Heart left ventricle (tissue), 16 donors: Measurements from ENCODE around the gene CCR2. TPM values are rescaled to one million over a fixed set of nuclear protein-coding genes. Genes with fewer than 3 reads are reported as not detected.
A peak's percentile ranks its signal among the peaks of the same experiment; 100 is the strongest.

Experiments
- ATAC-seq, 4 donors: fragments of 200-7000 bp; cut with Tn5 transposase; one replicate each; pipeline ENCODE4 v1.9.1; 2020 to 2022; ENCODE audit warnings: moderate library complexity in 4 of 4, mild to moderate bottlenecking in 3 of 4, moderate number of reproducible peaks in 1 of 4
- DNase-seq, 5 donors: peaks; one replicate each; pipeline ENCODE4 v3.0.0-alpha.2; 2020
- H3K27ac ChIP-seq, 12 donors: fragments of 200-600 bp; sonication (generic) in 4 of 12; one replicate each; pipeline versions ENCODE4 v1.5.0 to v1.8.0; 2016 to 2022; ENCODE audit warnings: mild to moderate bottlenecking in 2 of 12
- H3K27me3 ChIP-seq, 9 donors: fragments of 200-600 bp; sonication (generic) in 2 of 9; one replicate each; pipeline versions ENCODE4 v1.5.1 to v1.8.0; 2016 to 2022; ENCODE audit warnings: mild to moderate bottlenecking in 3 of 9
- H3K36me3 ChIP-seq, 9 donors: fragments of 200-600 bp; sonication (generic) in 2 of 9; one replicate each; pipeline versions ENCODE4 v1.5.0 to v1.8.0; 2018 to 2022; ENCODE audit warnings: mild to moderate bottlenecking in 2 of 9
- H3K4me1 ChIP-seq, 12 donors: fragments of 200-600 bp; sonication (generic) in 4 of 12; one replicate each; pipeline versions ENCODE4 v1.5.0 to v1.8.0; 2016 to 2022; ENCODE audit warnings: mild to moderate bottlenecking in 3 of 12
- H3K4me3 ChIP-seq, 12 donors: fragments of 200-600 bp; sonication (generic) in 4 of 12; one replicate each; pipeline versions ENCODE4 v1.5.0 to v1.8.0; 2017 to 2022; ENCODE audit warnings: mild to moderate bottlenecking in 9 of 12, moderate library complexity in 4 of 12
- H3K9me3 ChIP-seq, 12 donors: fragments of 200-600 bp; sonication (generic) in 4 of 12; one replicate each; pipeline versions ENCODE4 v1.5.0 to v1.8.0; 2016 to 2022; ENCODE audit warnings: mild to moderate bottlenecking in 1 of 12
- CTCF ChIP-seq, 12 donors: fragments of 200-600 bp; sonication (generic) in 4 of 12; IDR thresholded peaks; one replicate each; pipeline versions ENCODE4 v1.5.0 to v1.8.0; 2018 to 2022; ENCODE audit warnings: antibody characterized with exemption in 12 of 12, mild to moderate bottlenecking in 5 of 12
- POLR2A ChIP-seq, 2 donors: fragments of 450-650 bp; IDR thresholded peaks; one replicate each; pipeline ENCODE4 v1.6.1; 2017; ENCODE audit warnings: antibody characterized with exemption in 2 of 2, mild to moderate bottlenecking in 2 of 2, moderate library complexity in 2 of 2
- WGBS, 4 donors: extraction: QIAGEN DNeasy Blood & Tissue Kit in 2 of 4; methylation state at CpG; one replicate each; pipeline versions ENCODE4 v1.1.5 to v1.1.7; 2013 to 2018; 5-methylcytosine and 5-hydroxymethylcytosine counted together
- intact Hi-C, 10 donors: fragments of 100-400 bp; cut with DNase I; formaldehyde crosslinking; loops; one replicate each; pipeline versions ENCODE4 v1.11.1 to v1.14.2; 2022
- polyA plus RNA-seq, 2 donors: library from polyadenylated mRNA; stranded (reverse); fragments of 200-250 nt; gene quantifications; one replicate each; pipeline ENCODE4 v1.2.3, GENCODE V29; 2013
- total RNA-seq, 9 donors: library from RNA; depleted of rRNA in 2 of 9; stranded (reverse); fragments of >200 nt in 2 of 9; fragmentation: NEBNext Ultra II Directional in 3 of 9; extraction: Animal tissue kit (Norgen Biotek cat#: 25700) in 3 of 9; gene quantifications; one replicate each; pipeline versions ENCODE4 v1.1.0 to v1.2.4, GENCODE V29; 2016 to 2023
- donor health status: ischemic (EF 13 %, LVEDD 7.1; RV severe dilation, severe dysfunction).
- donor health status: healthy with polysubstance abuse.
- donor health status: DM: no; HTN: yes; CAD: no.
- donor health status: DM: no; HTN: no; CAD: no.
- donor health status: ischemic (EF 25% LVEDD 6.9; RV normal size, moderate dysfunction).
- donor health status: ischemic (EF 25% LVEDD 5.7; RV mildly dilated, moderate dysfunction).
- donor health status: healthy.
- donor health status: DM: yes; HTN: yes; CAD: no.
- donor health status: ischemic (EF 35%, LVEDD 5.7; RV mildly dilated, moderate dysfunction).
- donor health status: nonischemic (EF 11% LVEDD 7.7; RV severe dilation, severe dysfunction).
- donor health status: DM: yes; HTN: yes; CAD: no.
- donor health status: PGD.
- donor health status: ischemic (EF 29% LVEDD 5.4; RV normal size, mild dysfunction).
- donor health status: nonischemic (EF 23%, LVEDD 6.1; RV moderate dilation, normal function).

The CCR2 gene
- total and polyA plus RNA-seq, 11 donors = 0.23 to 10.5 (median 0.93) TPM

GRCh38 chr3:46406443-46406787 lies 52.5 kb downstream of the CCR2 start:
- Histone ChIP-seq H3K27me3 (no peaks in the 10 kb centered on the region), H3K27ac (peak overlapping the region in 11 of 12 donors; percentile 57 to 94 (median 78)), H3K4me1 (peaks cover 0 to 64% (median 31%) of the 10 kb centered on the region in 12 donors), H3K36me3 (peaks cover 0 to 7% (median 0%) of the 10 kb centered on the region in 9 donors), H3K4me3 (peak overlapping the region in 7 of 12 donors; percentile 2 to 55 (median 47)), H3K9me3 (no peaks in the 10 kb centered on the region)
- intact Hi-C loops = no loop called here
- WGBS, 4 donors = 64 to 76% (median 66%) methylated on average over 4 of the region's 4 CpGs
- TF ChIP-seq CTCF (IDR thresholded peaks at IDR 0.05) = no peak
- TF ChIP-seq POLR2A (IDR thresholded peaks at IDR 0.05) = no peak
- ATAC-seq (peak in 1 of 4 donors; percentile 2), DNase-seq (no peak)

- peak within 1 kb of the TSS; percentile 34 to 94 (median 78) for H3K27ac ChIP-seq
- no peak for TF ChIP-seq POLR2A (IDR thresholded peaks at IDR 0.05)
- no peak for TF ChIP-seq CTCF (IDR thresholded peaks at IDR 0.05)
- no peaks in the 10 kb centered on the region for H3K27me3 ChIP-seq
- 41 to 46% (median 44%) methylated on average over 19 to 20 of the region's 20 CpGs for WGBS, 4 donors
- intact Hi-C loops = no loop called here
- peak within 1 kb of the TSS; percentile 7 to 60 (median 42) for H3K4me3 ChIP-seq
- H3K9me3 ChIP-seq = no peaks in the 10 kb centered on the region
- ATAC-seq (peak; percentile 67 to 91 (median 80)), DNase-seq (peak in 4 of 5 donors; percentile 63 to 81 (median 78))
- peaks cover 0 to 69% (median 31%) of the 10 kb centered on the region in 12 donors for H3K4me1 ChIP-seq
- H3K36me3 ChIP-seq = peaks cover 0 to 7% (median 0%) of the 10 kb centered on the region in 9 donors
Observed at GRCh38 chr3:46406788-46407611, 53.1 kb downstream of the CCR2 start, which contains the start of the genes CCR5AS and CCRL2. Gene CCR5AS, minus strand, starts transcription at chr3:46407066. Gene CCRL2, plus strand, starts transcription at chr3:46407259. Its CDS starts 821 bp downstream, at chr3:46408080.

DNA sequence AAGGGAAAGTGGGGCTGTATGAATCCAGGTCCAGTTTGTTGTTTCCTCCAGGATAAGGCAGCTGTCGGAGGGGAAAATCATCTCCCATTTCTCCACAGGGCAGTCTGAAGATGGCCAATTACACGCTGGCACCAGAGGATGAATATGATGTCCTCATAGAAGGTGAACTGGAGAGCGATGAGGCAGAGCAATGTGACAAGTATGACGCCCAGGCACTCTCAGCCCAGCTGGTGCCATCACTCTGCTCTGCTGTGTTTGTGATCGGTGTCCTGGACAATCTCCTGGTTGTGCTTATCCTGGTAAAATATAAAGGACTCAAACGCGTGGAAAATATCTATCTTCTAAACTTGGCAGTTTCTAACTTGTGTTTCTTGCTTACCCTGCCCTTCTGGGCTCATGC lies 54.1 kb downstream of the CCR2 start:
- WGBS, 4 donors = 22 to 31% (median 28%) methylated on average over 6 to 7 of the region's 7 CpGs
- Histone ChIP-seq H3K9me3 (no peaks in the 10 kb centered on the region), H3K36me3 (peaks cover 0 to 7% (median 0%) of the 10 kb centered on the region in 9 donors), H3K4me3 (peak overlapping the region in 11 of 12 donors; percentile 10 to 60 (median 43)), H3K4me1 (peaks cover 0 to 79% (median 38%) of the 10 kb centered on the region in 12 donors), H3K27me3 (no peaks in the 10 kb centered on the region), H3K27ac (peak overlapping the region; percentile 34 to 94 (median 78))
- TF ChIP-seq POLR2A (IDR thresholded peaks at IDR 0.05) (no peak), CTCF (IDR thresholded peaks at IDR 0.05) (no peak)
- DNase-seq (peak in 1 of 5 donors; percentile 54), ATAC-seq (peak; percentile 58 to 73 (median 66))
- intact Hi-C loops = no loop called here

- intact Hi-C loops = no loop called here
Observed at GRCh38 chr3:46408853-46409252, 54.9 kb downstream of the CCR2 start.

More at GRCh38 chr3:46408853-46409252, 54.9 kb downstream of the CCR2 start:
- no peak for DNase-seq
- TF ChIP-seq POLR2A (IDR thresholded peaks at IDR 0.05) (no peak), CTCF (IDR thresholded peaks at IDR 0.05) (no peak)
- Histone ChIP-seq H3K4me1 (peaks cover 0 to 88% (median 44%) of the 10 kb centered on the region in 12 donors), H3K27ac (peak overlapping the region in 2 of 12 donors; percentile 78 to 85), H3K36me3 (peaks cover 0 to 7% (median 0%) of the 10 kb centered on the region in 9 donors), H3K9me3 (no peaks in the 10 kb centered on the region), H3K27me3 (no peaks in the 10 kb centered on the region), H3K4me3 (peak overlapping the region in 1 of 12 donors; percentile 13)
- ATAC-seq = no peak
- 85 to 91% (median 89%) methylated on average over 7 of the region's 7 CpGs for WGBS, 4 donors
